Left ventricle myocardium inferior (tissue), 1 donor: ENCODE results near the gene CHID1. TPM values are rescaled to one million over a fixed set of nuclear protein-coding genes. Genes with fewer than 3 reads are reported as not detected.
A peak's percentile ranks its signal among the peaks of the same experiment; 100 is the strongest.

Source experiments
- DNase-seq: peaks from one replicate; pipeline ENCODE4 v3.0.0-alpha.2; 2020
- H3K27ac ChIP-seq: fragments of 200-600 bp; replicated peaks from 2 replicates; pipeline ENCODE4 v1.8.0; 2021
- H3K27me3 ChIP-seq: fragments of 200-600 bp; 2 replicates; pipeline ENCODE4 v1.8.0; 2021; ENCODE audit warnings: low read depth
- H3K36me3 ChIP-seq: fragments of 200-600 bp; 2 replicates; pipeline ENCODE4 v1.8.0; 2021
- H3K4me1 ChIP-seq: fragments of 200-600 bp; 2 replicates; pipeline ENCODE4 v1.8.0; 2021
- H3K4me3 ChIP-seq: fragments of 200-600 bp; 2 replicates; pipeline ENCODE4 v1.8.0; 2021; ENCODE audit warnings: mild to moderate bottlenecking, moderate library complexity
- H3K9me3 ChIP-seq: fragments of 200-600 bp; replicated peaks from 2 replicates; pipeline ENCODE4 v1.8.0; 2021
- CTCF ChIP-seq: fragments of 200-600 bp; IDR thresholded peaks from 2 replicates; pipeline ENCODE4 v1.8.0; 2021; ENCODE audit warnings: antibody characterized with exemption, mild to moderate bottlenecking, borderline replicate concordance
- intact Hi-C: fragments of 100-400 bp; cut with micrococcal nuclease; formaldehyde crosslinking; loops from one replicate; pipeline ENCODE4 v1.11.0; 2022
- total RNA-seq: library from RNA; stranded (reverse); fragmentation: NEBNext Ultra II Directional; extraction: Animal tissue kit (Norgen Biotek cat#: 25700); gene quantifications from one replicate; pipeline ENCODE4 v1.2.1, GENCODE V29; 2021
- donor health status: DM: no; HTN: yes; CAD: no; lungs with severe emphysema.

CHID1 gene
- total RNA-seq, 1 donor from 2014 or later = 54.2 TPM

- no peak for TF ChIP-seq CTCF
- Histone ChIP-seq H3K4me3 (peak overlapping the region; percentile 73), H3K27ac (peak overlapping the region; percentile 92), H3K9me3 (no peaks in the 10 kb centered on the region), H3K4me1 (peaks cover 88% of the 10 kb centered on the region), H3K27me3 (no peaks in the 10 kb centered on the region), H3K36me3 (peaks cover 37% of the 10 kb centered on the region)
- intact Hi-C loops = no loop called here
- no peak for DNase-seq
Measured at GRCh38 chr11:827146-827896, 83.3 kb downstream of the CHID1 start.

- H3K4me3 ChIP-seq = peak overlapping the region; percentile 73
- peaks cover 88% of the 10 kb centered on the region for H3K4me1 ChIP-seq
- intact Hi-C loops = no loop called here
- no peak for TF ChIP-seq CTCF
- DNase-seq = no peak
- H3K27ac ChIP-seq = peak overlapping the region; percentile 92
- peaks cover 42% of the 10 kb centered on the region for H3K36me3 ChIP-seq
- H3K27me3 ChIP-seq = no peaks in the 10 kb centered on the region
- H3K9me3 ChIP-seq = no peaks in the 10 kb centered on the region
Measured at GRCh38 chr11:826836-827145, 83.8 kb downstream of the CHID1 start.

- no peak for TF ChIP-seq CTCF
- Histone ChIP-seq H3K36me3 (peaks cover 43% of the 10 kb centered on the region), H3K27me3 (no peaks in the 10 kb centered on the region), H3K27ac (peak overlapping the region; percentile 92), H3K4me1 (peaks cover 88% of the 10 kb centered on the region), H3K9me3 (no peaks in the 10 kb centered on the region), H3K4me3 (peak overlapping the region; percentile 73)
- intact Hi-C loops = no loop called here
- DNase-seq = no peak
Measured at GRCh38 chr11:826227-826621, 84.4 kb downstream of the CHID1 start.

- H3K27me3 ChIP-seq = no peaks in the 10 kb centered on the region
- H3K9me3 ChIP-seq = no peaks in the 10 kb centered on the region
- peaks cover 88% of the 10 kb centered on the region for H3K4me1 ChIP-seq
- TF ChIP-seq CTCF = no peak
- peaks cover 43% of the 10 kb centered on the region for H3K36me3 ChIP-seq
- DNase-seq = no peak
- no peak overlapping the region for H3K4me3 ChIP-seq
- intact Hi-C loops = no loop called here
- peak overlapping the region; percentile 92 for H3K27ac ChIP-seq
Measured at GRCh38 chr11:825366-826226, 85.0 kb downstream of the CHID1 start.

GRCh38 chr11:824942-825341 is 85.7 kb downstream of the CHID1 start:
- intact Hi-C loops = no loop called here
- Histone ChIP-seq H3K27ac (no peak overlapping the region), H3K4me1 (peaks cover 87% of the 10 kb centered on the region), H3K36me3 (peaks cover 43% of the 10 kb centered on the region), H3K9me3 (no peaks in the 10 kb centered on the region), H3K4me3 (no peak overlapping the region), H3K27me3 (no peaks in the 10 kb centered on the region)
- DNase-seq = no peak
- no peak for TF ChIP-seq CTCF
